ENCODE results near the gene ZBTB24.

GRCh38 chr6:109442393-109442924 lies 40.6 kb downstream of the ZBTB24 start:
- TF ChIP-seq CTCF (IDR thresholded peaks at IDR 0.05) (no peak), POLR2A (IDR thresholded peaks at IDR 0.05) (no peak)

Data from thyroid gland (tissue), 4 donors.